ENCODE data around the gene ZNF385A.
A peak's percentile ranks its signal among the peaks of the same experiment; 100 is the strongest.

ZNF385A gene

GRCh38 chr12:54415221-54415929, 30.8 kb upstream of the ZNF385A start:
- DNase-seq, result no peak

DNA sequence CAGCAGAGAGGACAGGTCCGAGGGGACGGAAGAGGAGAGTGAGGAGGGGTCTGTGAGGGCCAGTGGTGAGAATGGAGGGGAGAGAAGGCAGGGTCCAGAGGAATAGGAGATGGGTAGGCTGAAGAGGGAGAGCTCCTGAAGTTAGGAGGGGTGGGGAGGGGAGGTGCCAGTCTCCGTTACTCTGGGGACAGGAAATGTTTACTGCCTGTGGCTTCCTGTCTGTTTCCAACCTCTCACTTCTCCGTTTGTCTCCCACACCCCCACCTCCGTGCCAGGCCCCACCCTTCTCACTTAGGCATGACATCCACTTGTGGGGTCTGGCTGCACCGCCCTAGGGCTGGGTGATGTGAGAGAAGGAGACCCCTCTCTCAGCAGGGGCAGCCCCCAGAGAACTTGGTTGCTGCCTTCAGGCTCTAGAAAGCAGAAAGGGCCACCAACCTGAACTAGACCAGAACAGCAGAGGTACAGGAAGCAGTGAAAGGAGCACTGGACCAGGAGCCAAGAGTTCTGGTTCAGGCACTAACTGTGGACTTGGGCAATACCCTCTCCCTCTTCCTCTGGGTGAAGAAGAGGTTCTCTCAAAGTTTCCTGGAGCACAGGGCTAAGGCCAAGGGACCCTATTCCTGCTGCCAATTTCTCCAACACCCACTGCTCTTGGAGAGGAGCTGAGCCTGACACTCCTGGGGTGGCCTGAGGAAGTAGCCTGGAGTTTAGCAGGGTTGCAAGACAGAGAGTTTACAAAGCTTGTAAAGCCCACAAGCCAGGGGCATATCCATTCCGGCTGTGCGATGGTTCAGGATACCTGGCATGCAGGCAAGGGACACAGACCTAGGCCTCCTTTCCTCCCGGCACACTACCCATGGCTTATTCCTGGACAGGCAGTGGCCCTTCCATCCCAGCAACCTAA, 29.0 kb upstream of the ZNF385A start:
- DNase-seq, result peak; percentile 59

DNA sequence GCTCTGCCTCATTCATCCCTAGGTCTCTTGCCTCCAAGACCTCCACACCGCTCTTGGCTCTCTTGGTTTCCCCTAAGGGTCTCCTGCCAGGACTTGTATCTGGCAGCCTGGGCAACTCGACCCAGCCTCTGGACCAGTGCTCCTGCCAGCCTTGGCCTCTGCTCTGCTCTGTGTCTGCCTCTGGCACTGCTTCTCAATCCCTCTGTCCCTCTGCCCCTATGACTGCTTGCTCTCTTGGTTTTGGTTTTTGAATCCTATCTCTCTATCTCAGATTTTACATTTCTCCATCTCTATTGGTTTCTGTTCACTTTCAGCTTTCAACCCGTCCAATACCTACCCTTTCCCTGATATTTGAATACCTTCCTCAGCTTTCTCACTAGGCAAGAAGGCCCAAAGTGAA, 28.3 kb upstream of the ZNF385A start:
- no peak for DNase-seq

GRCh38 chr12:54412348-54412747, 27.8 kb upstream of the ZNF385A start:
- DNase-seq, result no peak

DNA sequence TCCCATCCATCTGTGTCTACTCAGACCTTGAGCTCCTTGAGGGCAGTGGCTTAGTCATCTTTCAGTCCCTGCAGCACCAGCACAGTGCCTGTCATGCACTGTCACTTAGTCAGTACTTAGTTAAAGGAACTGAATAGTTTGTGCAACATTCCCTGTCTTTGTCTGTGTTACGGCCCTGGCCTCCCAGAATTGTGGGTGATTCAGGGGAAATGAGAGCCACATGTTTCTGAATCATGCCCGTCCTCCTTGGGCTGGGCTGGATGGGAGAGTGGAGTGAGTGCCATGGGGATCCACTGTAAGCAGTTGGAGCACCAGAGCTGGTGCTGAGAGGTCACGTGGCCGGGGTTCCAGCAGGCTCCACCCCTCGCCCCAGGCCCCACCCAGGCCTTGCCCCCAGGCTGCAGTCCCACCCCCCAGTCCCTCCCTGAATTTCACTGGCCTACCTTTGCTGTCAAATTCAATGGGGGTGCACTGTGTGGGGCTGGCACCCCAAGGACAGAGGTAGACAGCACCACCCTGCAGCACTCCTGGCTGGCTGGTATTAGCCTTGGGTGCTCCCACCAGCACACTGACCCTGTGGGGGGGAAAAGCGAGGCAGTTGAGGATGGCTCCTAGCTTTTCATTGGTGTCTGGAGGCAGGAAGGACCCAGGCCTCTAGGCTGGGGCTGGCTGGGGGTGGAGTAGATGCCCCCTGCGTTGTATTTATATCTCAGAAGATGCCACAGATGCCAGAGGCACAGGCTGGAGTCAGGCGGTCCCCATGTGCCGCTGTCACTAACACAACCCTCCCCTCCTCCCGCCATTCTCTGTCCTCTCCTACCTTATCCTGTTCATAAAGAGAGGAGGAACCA, 27.1 kb upstream of the ZNF385A start:
- DNase-seq, result peak; percentile 37 to 44

DNA sequence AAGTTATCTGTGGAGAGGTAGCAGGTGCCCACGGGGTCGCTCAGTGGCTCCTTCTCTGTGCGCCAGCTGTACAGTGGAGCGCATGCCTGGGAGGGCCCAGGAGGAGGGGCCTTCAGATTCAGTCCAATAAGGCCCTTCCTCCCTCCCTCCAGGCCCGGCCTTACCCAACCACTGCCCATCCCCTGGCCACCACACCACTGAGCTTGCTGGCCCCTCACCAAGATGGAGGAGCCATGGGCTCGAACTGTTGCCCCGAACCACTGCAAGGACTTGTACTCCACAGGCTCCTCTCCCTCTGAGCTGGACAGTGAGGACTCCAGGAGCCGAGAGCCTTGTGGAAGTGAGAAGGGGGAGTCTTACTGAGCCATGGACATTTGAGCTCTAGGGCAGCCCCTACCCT, 24.7 kb upstream of the ZNF385A start:
- DNase-seq, result no peak

DNA sequence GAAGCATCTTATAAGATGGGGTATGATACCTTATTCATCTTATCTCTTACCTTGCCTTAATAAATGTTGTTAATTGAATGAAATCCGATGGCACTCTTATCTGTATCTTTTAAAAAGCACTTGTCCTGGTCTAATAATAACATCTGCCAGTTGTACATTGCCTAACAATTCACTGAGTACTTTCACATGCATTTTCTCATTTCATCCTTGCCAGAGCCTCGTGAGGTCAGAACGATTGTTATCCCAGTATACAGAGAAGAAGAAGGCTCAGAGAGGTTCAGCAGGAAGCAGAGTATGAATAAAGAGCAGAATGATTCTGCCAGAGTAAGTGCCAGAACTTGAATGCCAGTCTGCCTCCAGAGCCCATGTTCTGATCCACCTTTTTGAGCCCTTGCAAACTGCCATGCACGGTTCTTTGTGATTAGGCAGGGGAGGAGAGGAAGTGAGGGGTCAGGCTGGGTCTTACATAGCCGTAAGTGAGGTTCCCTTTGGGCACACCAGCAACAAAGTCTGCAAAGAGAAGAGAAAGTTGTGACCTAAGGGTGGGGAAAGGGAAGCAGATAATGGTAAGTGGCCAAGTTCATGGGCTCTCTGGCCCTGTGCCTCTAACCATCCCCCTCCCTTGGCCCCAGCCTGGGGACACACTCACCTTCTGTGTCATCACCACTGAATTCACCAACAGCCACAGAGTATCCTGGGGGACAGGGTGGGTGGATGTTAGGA, 22.8 kb upstream of the ZNF385A start:
- DNase-seq, result no peak

- DNase-seq, result no peak
Measured at GRCh38 chr12:54405573-54405972, 21.0 kb upstream of the ZNF385A start.

DNA sequence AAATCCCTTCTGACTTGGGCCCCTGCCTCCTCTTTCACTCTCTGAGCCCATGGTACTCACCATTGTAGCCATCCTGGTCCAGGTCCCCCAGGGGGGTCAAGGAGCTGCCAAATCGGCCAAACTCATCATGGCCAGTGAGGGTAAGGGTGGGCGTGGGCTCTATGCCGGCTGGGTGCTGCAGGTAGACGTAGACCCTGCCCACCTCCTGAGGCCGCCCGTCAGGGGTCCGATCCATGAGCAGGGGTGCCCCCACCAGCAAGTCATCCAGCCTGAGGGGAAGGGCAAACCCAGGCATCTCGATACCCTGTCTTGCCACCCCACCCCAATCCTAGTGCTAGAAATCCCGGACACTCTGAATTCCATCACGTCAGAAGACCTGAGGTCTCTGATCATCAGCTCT, 20.6 kb upstream of the ZNF385A start:
- DNase-seq, result no peak

- DNase-seq, result peak; percentile 55 to 65
Measured at GRCh38 chr12:54404061-54405004, 19.8 kb upstream of the ZNF385A start.

GRCh38 chr12:54401119-54401518, 16.6 kb upstream of the ZNF385A start:
- DNase-seq, result no peak

GRCh38 chr12:54398995-54399793, 14.7 kb upstream of the ZNF385A start:
- peak; percentile 85 to 91 for DNase-seq

- no peak for DNase-seq
Measured at GRCh38 chr12:54398218-54398617, 13.7 kb upstream of the ZNF385A start.

- no peak for DNase-seq
Measured at GRCh38 chr12:54397157-54397556, 12.6 kb upstream of the ZNF385A start.

DNA sequence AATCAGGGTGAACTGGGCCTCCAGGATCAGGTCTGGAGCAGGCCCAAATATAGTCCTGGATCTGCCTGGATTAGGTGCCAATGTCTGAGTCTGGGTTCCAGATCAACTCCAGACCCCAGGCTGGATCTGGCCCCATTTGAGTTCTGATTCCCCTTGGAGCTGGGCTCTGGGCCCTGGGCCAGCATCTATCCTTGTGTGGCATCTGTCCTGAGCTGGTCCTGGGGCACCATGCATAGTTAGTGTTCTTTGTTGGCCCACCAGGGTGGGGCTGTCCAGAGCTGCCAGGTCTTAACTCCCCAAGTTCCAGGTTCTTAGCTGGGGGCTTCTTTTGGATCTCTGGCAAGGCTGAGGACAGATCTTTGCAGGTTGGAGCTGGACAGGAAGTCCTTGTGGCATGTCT, 11.0 kb upstream of the ZNF385A start:
- DNase-seq, result no peak

DNA sequence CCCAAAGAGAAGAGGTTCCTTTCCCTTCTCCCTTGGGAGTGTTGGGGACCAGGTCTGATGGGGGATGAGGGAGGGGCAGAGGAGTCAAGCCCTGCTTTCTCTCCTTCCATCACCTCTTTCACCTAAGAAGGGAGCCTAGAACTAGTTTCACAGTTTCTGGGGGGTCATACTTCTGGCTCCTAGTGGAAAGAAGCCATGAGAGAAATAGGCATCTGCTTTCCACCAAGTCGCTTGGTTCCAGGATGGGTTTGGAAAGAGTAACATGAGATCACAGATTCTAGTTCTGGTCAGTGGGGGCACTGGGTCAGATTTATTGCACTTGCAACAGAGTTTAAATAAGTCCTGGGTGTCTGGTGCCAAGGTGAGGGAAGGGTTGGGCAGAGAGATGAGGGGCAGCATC, 10.5 kb upstream of the ZNF385A start:
- no peak for DNase-seq

DNA sequence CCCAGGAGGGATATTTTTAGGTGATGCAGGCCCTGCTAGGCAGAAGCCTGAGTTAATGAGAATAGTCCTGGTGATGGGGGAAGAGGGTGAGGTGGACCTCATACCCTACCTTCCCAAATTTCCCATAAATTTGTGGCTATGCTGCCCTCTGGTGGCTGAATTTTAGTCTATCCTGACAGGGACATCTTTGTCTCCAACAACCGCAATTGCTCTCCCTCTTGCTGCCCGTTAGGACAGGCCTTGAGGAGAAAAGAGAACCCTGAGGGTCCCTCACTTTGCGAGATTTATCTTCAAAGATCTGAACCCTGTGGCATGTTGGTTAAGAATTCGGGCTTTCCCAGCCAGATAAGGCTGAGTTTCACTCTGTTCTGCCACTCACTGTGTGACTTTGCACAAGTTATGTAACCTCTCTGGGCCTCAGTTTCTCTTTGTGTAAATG, 9.8 kb upstream of the ZNF385A start:
- peak in 1 of 2 experiments; percentile 37 for DNase-seq

- no peak for DNase-seq
Measured at GRCh38 chr12:54393743-54394142, 9.2 kb upstream of the ZNF385A start.

DNA sequence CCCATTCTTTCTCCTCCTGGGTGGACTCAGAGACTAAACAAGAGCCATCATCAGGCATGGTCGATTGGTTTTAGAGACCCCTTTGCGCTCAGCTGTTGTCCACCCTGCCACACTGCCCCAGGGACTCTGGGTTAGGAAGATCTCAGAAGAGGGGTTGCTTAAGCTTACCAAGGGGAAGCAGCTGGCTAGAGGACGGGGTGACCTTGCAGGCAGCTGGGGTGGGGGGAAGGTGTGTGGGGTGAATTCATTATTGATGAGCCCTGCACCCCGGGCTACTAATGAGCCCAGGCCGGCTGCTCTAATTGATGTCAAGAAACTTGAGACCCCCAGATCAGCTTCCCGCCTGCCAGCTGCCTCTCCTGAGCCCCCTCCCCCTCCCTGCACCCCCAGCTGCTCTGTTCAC, 8.7 kb upstream of the ZNF385A start:
- no peak for DNase-seq

GRCh38 chr12:54392485-54393206, 8.1 kb upstream of the ZNF385A start:
- no peak for DNase-seq

Data from activated CD4-positive, alpha-beta T cell treated with anti-CD3 and anti-CD28 coated beads, Interleukin-2, amount 50 U/mL, for 4 hours (primary cell).